H9 (cell line): Measurements from ENCODE around the gene RNF149. TPM values are rescaled to one million over a fixed set of nuclear protein-coding genes. Genes with fewer than 3 reads are reported as not detected.
"Not testable (repeated sequence)": the region's sequence is repeated elsewhere in the genome, so short reads cannot be mapped to it uniquely, and the experiment has no call there.

Experiments
- DNase-seq: peaks from one replicate; pipeline ENCODE4 v3.0.0-alpha.2; 2017
- H2AFZ ChIP-seq: one replicate; pipeline ENCODE4 v1.6.1; 2013; ENCODE audit warnings: mild to moderate bottlenecking, low read length, control low read depth, moderate library complexity
- H2AK5ac ChIP-seq: 2 replicates; pipeline ENCODE4 v1.6.1; 2013; ENCODE audit warnings: low read length, control low read depth, mixed read lengths; ENCODE audit not compliant: insufficient read length
- H2BK120ac ChIP-seq: one replicate; pipeline ENCODE4 v1.6.1; 2013; ENCODE audit warnings: low read depth, mild to moderate bottlenecking, low read length, control low read depth, inconsistent platforms; ENCODE audit not compliant: poor library complexity, severe bottlenecking
- H2BK12ac ChIP-seq: 2 replicates; pipeline ENCODE4 v1.6.1; 2013; ENCODE audit warnings: low read length, control low read depth, mixed read lengths, low read depth; ENCODE audit not compliant: insufficient read length
- H2BK15ac ChIP-seq: 2 replicates; pipeline ENCODE4 v1.6.1; 2013; ENCODE audit warnings: low read depth, low read length, control low read depth
- H2BK20ac ChIP-seq: one replicate; pipeline ENCODE4 v1.6.1; 2013; ENCODE audit warnings: low read depth, mild to moderate bottlenecking, low read length, control low read depth, inconsistent platforms; ENCODE audit not compliant: poor library complexity, severe bottlenecking
- H2BK5ac ChIP-seq: 2 replicates; pipeline ENCODE4 v1.6.1; 2013; ENCODE audit warnings: low read length, control low read depth, mixed read lengths; ENCODE audit not compliant: insufficient read length
- H3K14ac ChIP-seq: 2 replicates; pipeline ENCODE4 v1.6.1; 2013; ENCODE audit warnings: low read length, control low read depth; ENCODE audit not compliant: insufficient read depth
- H3K18ac ChIP-seq: 2 replicates; pipeline ENCODE4 v1.6.1; 2013; ENCODE audit warnings: low read depth, mild to moderate bottlenecking, mixed read lengths, low read length, control low read depth; ENCODE audit not compliant: insufficient read length
- H3K23ac ChIP-seq: 2 replicates; pipeline ENCODE4 v1.6.1; 2013; ENCODE audit warnings: low read length, control low read depth, mixed read lengths, low read depth; ENCODE audit not compliant: insufficient read length
- H3K23me2 ChIP-seq: 2 replicates; pipeline ENCODE4 v1.6.1; 2013; ENCODE audit warnings: low read depth, mild to moderate bottlenecking, mixed read lengths, low read length, control low read depth; ENCODE audit not compliant: insufficient read length, poor library complexity, severe bottlenecking
- H3K27ac ChIP-seq: 2 replicates; pipeline ENCODE4 v1.5.1; 2013; ENCODE audit warnings: low read length, control low read depth, mixed read lengths, low read depth; ENCODE audit not compliant: insufficient read length
- H3K27me3 ChIP-seq: 2 replicates; pipeline ENCODE4 v1.6.1; 2013; ENCODE audit warnings: low read length, control low read depth, inconsistent platforms; ENCODE audit not compliant: insufficient read depth
- H3K4ac ChIP-seq: 2 replicates; pipeline ENCODE4 v1.6.1; 2013; ENCODE audit warnings: low read depth, mild to moderate bottlenecking, control low read depth, inconsistent platforms, low read length, moderate library complexity
- H3K4me1 ChIP-seq: 2 replicates; pipeline ENCODE4 v1.6.1; 2013; ENCODE audit warnings: low read length, control low read depth, inconsistent platforms; ENCODE audit not compliant: insufficient read depth
- H3K4me2 ChIP-seq: 2 replicates; pipeline ENCODE4 v1.6.1; 2013; ENCODE audit warnings: low read length, control low read depth, mixed read lengths; ENCODE audit not compliant: insufficient read length, insufficient read depth
- H3K56ac ChIP-seq: 2 replicates; pipeline ENCODE4 v1.6.1; 2013; ENCODE audit warnings: low read depth, mild to moderate bottlenecking, mixed read lengths, low read length, control low read depth; ENCODE audit not compliant: insufficient read length
- H3K79me1 ChIP-seq: 2 replicates; pipeline ENCODE4 v1.6.1; 2013; ENCODE audit warnings: low read depth, mild to moderate bottlenecking, moderate library complexity, low read length, control low read depth, inconsistent platforms; ENCODE audit not compliant: insufficient read depth, poor library complexity, severe bottlenecking
- H3K79me2 ChIP-seq: 2 replicates; pipeline ENCODE4 v1.6.1; 2013; ENCODE audit warnings: low read length, control low read depth, inconsistent platforms; ENCODE audit not compliant: insufficient read depth
- H3K9ac ChIP-seq: 2 replicates; pipeline ENCODE4 v1.6.1; 2013; ENCODE audit warnings: low read length, control low read depth, mixed read lengths; ENCODE audit not compliant: insufficient read length; ENCODE audit errors: extremely low read depth
- H3K9me3 ChIP-seq: one replicate; pipeline ENCODE4 v1.6.1; 2013; ENCODE audit warnings: low read depth, low read length, inconsistent platforms; ENCODE audit not compliant: control insufficient read depth
- H3T11ph ChIP-seq: one replicate; pipeline ENCODE4 v1.6.1; 2013; ENCODE audit warnings: mild to moderate bottlenecking, low read length, control low read depth, inconsistent platforms
- H4K20me1 ChIP-seq: one replicate; pipeline ENCODE4 v1.6.1; 2013; ENCODE audit not compliant: control insufficient read depth, insufficient read length, insufficient read depth
- H4K5ac ChIP-seq: 2 replicates; pipeline ENCODE4 v1.6.1; 2013; ENCODE audit warnings: low read depth, mild to moderate bottlenecking, mixed read lengths, low read length, control low read depth; ENCODE audit not compliant: insufficient read length
- H4K8ac ChIP-seq: replicated peaks from 2 replicates; pipeline ENCODE4 v1.6.1; 2013; ENCODE audit warnings: low read length, control low read depth, mixed read lengths, low read depth; ENCODE audit not compliant: insufficient read length
- H4K91ac ChIP-seq: 2 replicates; pipeline ENCODE4 v1.6.1; 2013; ENCODE audit warnings: low read depth, mild to moderate bottlenecking, moderate library complexity, mixed read lengths, low read length, control low read depth; ENCODE audit not compliant: insufficient read length
- H3K27ac Mint-ChIP-seq, 3 experiments: 2 replicates in 2 of 3; 3 replicates in 1 of 3; pipeline ENCODE4 v1.8.0; 2020 to 2021; ENCODE audit warnings: mixed read lengths in 3 of 3, mild to moderate bottlenecking in 1 of 3, moderate library complexity in 1 of 3
- H3K27me3 Mint-ChIP-seq: 2 replicates; pipeline ENCODE4 v1.8.0; 2021; ENCODE audit warnings: low read depth, mild to moderate bottlenecking, moderate library complexity, mixed read lengths
- H3K36me3 Mint-ChIP-seq, 3 experiments: 2 replicates in 2 of 3; 3 replicates in 1 of 3; pipeline ENCODE4 v1.8.0; 2020 to 2021; ENCODE audit warnings: low read depth in 3 of 3, mixed read lengths in 3 of 3; ENCODE audit not compliant: insufficient read depth in 1 of 3
- H3K4me1 Mint-ChIP-seq, 2 experiments: 2 replicates each; pipeline ENCODE4 v1.8.0; 2020; ENCODE audit warnings: mixed read lengths in 2 of 2
- H3K4me3 Mint-ChIP-seq, 2 experiments: 2 replicates in 1 of 2; 3 replicates in 1 of 2; pipeline ENCODE4 v1.8.0; 2020 to 2021; ENCODE audit warnings: mild to moderate bottlenecking in 2 of 2, mixed read lengths in 2 of 2, moderate library complexity in 1 of 2
- H3K9me3 Mint-ChIP-seq, 2 experiments: 2 replicates in 1 of 2; 3 replicates in 1 of 2; pipeline ENCODE4 v1.8.0; 2020; ENCODE audit warnings: mild to moderate bottlenecking in 2 of 2, mixed read lengths in 2 of 2, moderate library complexity in 1 of 2
- WGBS: extraction: QIAGEN DNeasy Blood & Tissue Kit; methylation state at CpG from one replicate; pipeline ENCODE4 v1.1.7; 2013; ENCODE audit warnings: missing lambda C conversion rate, low lambda C conversion rate, mixed read lengths; ENCODE audit not compliant: insufficient read length; ENCODE audit errors: extremely low coverage; 5-methylcytosine and 5-hydroxymethylcytosine counted together
- total RNA-seq: library from RNA; stranded (reverse); gene quantifications from 2 replicates; pipeline ENCODE4 v1.2.1, GENCODE V29; 2021

RNF149 gene
- total RNA-seq, 1 experiment from 2014 or later: 18.0 TPM

- not testable (repeated sequence) for H3K4me1 ChIP-seq, H4K91ac ChIP-seq, H3K23me2 ChIP-seq, H3K27ac Mint-ChIP-seq, H3K36me3 Mint-ChIP-seq, H2BK12ac ChIP-seq, H3T11ph ChIP-seq, H3K27me3 ChIP-seq, H2BK20ac ChIP-seq, H3K23ac ChIP-seq, H3K4me2 ChIP-seq, H3K4me3 Mint-ChIP-seq, H4K20me1 ChIP-seq, H3K56ac ChIP-seq, H3K4ac ChIP-seq, H2AK5ac ChIP-seq, H3K27me3 Mint-ChIP-seq, H3K18ac ChIP-seq, H4K8ac ChIP-seq, H3K79me2 ChIP-seq, H2AFZ ChIP-seq, H3K9ac ChIP-seq, H3K9me3 ChIP-seq, H4K5ac ChIP-seq, H3K14ac ChIP-seq, H2BK5ac ChIP-seq, DNase-seq, H2BK15ac ChIP-seq, H2BK120ac ChIP-seq, H3K79me1 ChIP-seq, H3K27ac ChIP-seq
- Mint-ChIP-seq H3K9me3 (peaks cover 11 to 15% of the 10 kb centered on the region in 2 experiments), H3K4me1 (peaks cover 8 to 16% of the 10 kb centered on the region in 2 experiments)
- whole genome bisulfite sequencing: no CpG with 5 or more reads among the region's 1 CpG
These were observed 72.5 kb downstream of the RNF149 start for GRCh38 chr2:101235956-101236355.
